H1 (cell line): ENCODE results near the gene BCAS1. TPM values are rescaled to one million over a fixed set of nuclear protein-coding genes. Genes with fewer than 3 reads are reported as not detected.

ENCODE experiments used
- CTCF ChIA-PET: fragments of 300-600 bp; sonication (Branson Sonifier 250); formaldehyde crosslinking; loops from one replicate; lab custom pipeline; 2021; ENCODE audit not compliant: partially characterized antibody; lab: Charles Lee
- POLR2A ChIA-PET: fragments of 300-600 bp; sonication (Branson Sonifier 250); formaldehyde crosslinking; loops from one replicate; lab custom pipeline; 2021; ENCODE audit warnings: inconsistent platforms; ENCODE audit not compliant: partially characterized antibody; lab: Charles Lee
- DNase-seq, 2 experiments: peaks; one replicate each; pipeline versions ENCODE4 v3.0.0 to v3.0.0-alpha.2; 2010 to 2022; ENCODE audit warnings: low spot score in 2 of 2, low read depth in 1 of 2, mixed read lengths in 1 of 2
- FAIRE-seq: peaks from 2 replicates; lab custom pipeline; 2011; peaks lifted over from hg19 to GRCh38; lab: Jason Lieb, UNC
- H2AFZ ChIP-seq: 2 replicates; pipeline ENCODE4 v1.8.1; 2012; ENCODE audit warnings: low read length, inconsistent platforms
- H2AK5ac ChIP-seq: 2 replicates; pipeline ENCODE4 v1.6.1; 2013; ENCODE audit warnings: low read depth, low read length
- H2BK120ac ChIP-seq: replicated peaks from 2 replicates; pipeline ENCODE3; 2013; ENCODE audit warnings: low read depth, low read length, inconsistent platforms
- H2BK12ac ChIP-seq: 2 replicates; pipeline ENCODE4 v1.6.1; 2013; ENCODE audit warnings: low read depth, low read length
- H2BK15ac ChIP-seq: 2 replicates; pipeline ENCODE4 v1.6.1; 2013; ENCODE audit warnings: low read length
- H2BK20ac ChIP-seq: 2 replicates; pipeline ENCODE4 v1.6.1; 2013; ENCODE audit warnings: low read length
- H2BK5ac ChIP-seq: 2 replicates; pipeline ENCODE4 v1.6.1; 2013; ENCODE audit warnings: low read depth, low read length
- H3K14ac ChIP-seq: 2 replicates; pipeline ENCODE4 v1.6.1; 2013; ENCODE audit warnings: inconsistent platforms; ENCODE audit not compliant: insufficient read length
- H3K18ac ChIP-seq: 2 replicates; pipeline ENCODE4 v1.6.1; 2013; ENCODE audit warnings: low read length; ENCODE audit errors: extremely low read depth
- H3K23ac ChIP-seq: 2 replicates; pipeline ENCODE4 v1.6.1; 2013; ENCODE audit warnings: inconsistent platforms; ENCODE audit not compliant: insufficient read length
- H3K23me2 ChIP-seq: 2 replicates; pipeline ENCODE4 v1.6.1; 2013; ENCODE audit warnings: low read depth, low read length
- H3K27ac ChIP-seq: 2 replicates; pipeline ENCODE4 v1.6.1; 2011; ENCODE audit warnings: low read depth, low read length, inconsistent platforms
- H3K27me3 ChIP-seq, 4 experiments: replicated peaks in 1 of 4; 1 replicate in 1 of 4; 2 replicates in 3 of 4; pipeline versions ENCODE4 v1.6.1 to v1.8.1; 2011 to 2013; ENCODE audit warnings: low read length in 3 of 4, mild to moderate bottlenecking in 3 of 4, inconsistent platforms in 2 of 4, mixed read lengths in 2 of 4, moderate library complexity in 1 of 4; ENCODE audit not compliant: control insufficient read depth in 3 of 4, insufficient read depth in 3 of 4; ENCODE audit errors: extremely low read depth in 1 of 4
- H3K36me3 ChIP-seq, 4 experiments: 2 replicates each; pipeline versions ENCODE4 v1.6.1 to v1.8.1; 2011 to 2013; ENCODE audit warnings: mild to moderate bottlenecking in 4 of 4, low read length in 3 of 4, moderate library complexity in 2 of 4, control low read depth in 1 of 4, inconsistent platforms in 1 of 4; ENCODE audit not compliant: insufficient read depth in 4 of 4, control insufficient read depth in 2 of 4
- H3K4ac ChIP-seq: replicated peaks from 2 replicates; pipeline ENCODE3; 2013; ENCODE audit warnings: low read length, low read depth, mixed read lengths, inconsistent platforms; ENCODE audit not compliant: insufficient read length
- H3K4me1 ChIP-seq, 4 experiments: replicated peaks in 1 of 4; 1 replicate in 1 of 4; 2 replicates in 3 of 4; pipeline versions ENCODE4 v1.6.1 to v1.8.1; 2011 to 2013; ENCODE audit warnings: low read length in 3 of 4, inconsistent platforms in 2 of 4, mixed read lengths in 1 of 4; ENCODE audit not compliant: insufficient read depth in 4 of 4, control insufficient read depth in 3 of 4
- H3K4me2 ChIP-seq, 2 experiments: 2 replicates each; pipeline versions ENCODE4 v1.6.1 to v1.8.1; 2011 to 2013; ENCODE audit warnings: low read depth in 2 of 2, low read length in 2 of 2, control low read depth in 1 of 2, inconsistent platforms in 1 of 2, mild to moderate bottlenecking in 1 of 2; ENCODE audit not compliant: insufficient read depth in 1 of 2
- H3K4me3 ChIP-seq, 4 experiments: fragments of 200-600, 300-600 bp in 1 of 4; sonication (generic), shearing (Covaris generic), sonication (Bioruptor Twin) in 1 of 4; 2 replicates each; pipeline versions ENCODE4 v1.5.1 to v1.8.1; 2011 to 2016; ENCODE audit warnings: low read length in 4 of 4, low read depth in 3 of 4, control low read depth in 2 of 4, inconsistent platforms in 2 of 4, mild to moderate bottlenecking in 2 of 4, mixed read lengths in 1 of 4, moderate library complexity in 1 of 4; ENCODE audit not compliant: insufficient read depth in 2 of 4; ENCODE audit errors: extremely low read depth in 1 of 4
- H3K56ac ChIP-seq: replicated peaks from 2 replicates; pipeline ENCODE3; 2013; ENCODE audit warnings: low read depth, mild to moderate bottlenecking, mixed read lengths, low read length, inconsistent platforms; ENCODE audit not compliant: insufficient read length
- H3K79me1 ChIP-seq: 2 replicates; pipeline ENCODE4 v1.6.1; 2013; ENCODE audit warnings: low read depth, low read length, control low read depth
- H3K79me2 ChIP-seq, 2 experiments: 2 replicates each; pipeline versions ENCODE4 v1.6.1 to v1.8.1; 2012 to 2013; ENCODE audit warnings: low read length in 2 of 2, mild to moderate bottlenecking in 2 of 2, inconsistent platforms in 1 of 2; ENCODE audit not compliant: insufficient read depth in 2 of 2, control insufficient read depth in 1 of 2
- H3K9ac ChIP-seq, 4 experiments: replicated peaks in 1 of 4; 1 replicate in 1 of 4; 2 replicates in 3 of 4; pipeline versions ENCODE4 v1.6.1 to v1.8.1; 2011 to 2013; ENCODE audit warnings: low read depth in 3 of 4, low read length in 3 of 4, control low read depth in 2 of 4, mild to moderate bottlenecking in 2 of 4, moderate library complexity in 2 of 4, inconsistent platforms in 1 of 4; ENCODE audit errors: extremely low read depth in 1 of 4
- H3K9me3 ChIP-seq, 2 experiments: 2 replicates each; pipeline versions ENCODE4 v1.6.1 to v1.8.1; 2012 to 2013; ENCODE audit warnings: mild to moderate bottlenecking in 2 of 2, moderate library complexity in 2 of 2, control low read depth in 1 of 2, inconsistent platforms in 1 of 2, low read depth in 1 of 2, low read length in 1 of 2, mixed read lengths in 1 of 2; ENCODE audit not compliant: insufficient read depth in 2 of 2
- H4K20me1 ChIP-seq, 2 experiments: replicated peaks in 1 of 2; 2 replicates each; pipeline versions ENCODE3 to v1.8.1; 2011 to 2013; ENCODE audit warnings: inconsistent platforms in 2 of 2, low read length in 2 of 2, mild to moderate bottlenecking in 1 of 2; ENCODE audit not compliant: insufficient read depth in 2 of 2, control insufficient read depth in 1 of 2
- H4K5ac ChIP-seq: 2 replicates; pipeline ENCODE4 v1.6.1; 2013; ENCODE audit warnings: low read length, low read depth, mixed read lengths, inconsistent platforms; ENCODE audit not compliant: insufficient read length
- H4K8ac ChIP-seq: 2 replicates; pipeline ENCODE4 v1.8.0; 2013; ENCODE audit warnings: mild to moderate bottlenecking, moderate library complexity, low read length, inconsistent platforms; ENCODE audit not compliant: insufficient read depth; ENCODE audit errors: extremely low read depth
- H4K91ac ChIP-seq: replicated peaks from 2 replicates; pipeline ENCODE3; 2013; ENCODE audit warnings: low read length, mixed read lengths, inconsistent platforms; ENCODE audit not compliant: insufficient read length
- CHD1 ChIP-seq: IDR thresholded peaks from 2 replicates; pipeline ENCODE4 v1.6.1; 2012; ENCODE audit warnings: low read depth, low read length, improper control_type of control experiment
- RXRA ChIP-seq: IDR thresholded peaks from 2 replicates; pipeline ENCODE4 v1.6.1; 2011; ENCODE audit warnings: low read depth, mild to moderate bottlenecking, low read length, moderate library complexity; ENCODE audit not compliant: insufficient read depth
- SAP30 ChIP-seq: fragments of 300-600 bp; sonication (generic); IDR thresholded peaks from 2 replicates; pipeline ENCODE4 v1.7.1; 2012; ENCODE audit warnings: low read length, moderate library complexity, mild to moderate bottlenecking, inconsistent platforms; ENCODE audit not compliant: insufficient read depth, insufficient replicate concordance
- SIN3A ChIP-seq, 2 experiments: IDR thresholded peaks in 1 of 2; conservative IDR thresholded peaks in 1 of 2; 2 replicates each; pipeline ENCODE4 v1.6.1; 2011 to 2012; ENCODE audit warnings: low read length in 2 of 2, improper control_type of control experiment in 1 of 2, low read depth in 1 of 2, mild to moderate bottlenecking in 1 of 2
- SRF ChIP-seq: IDR thresholded peaks from 2 replicates; pipeline ENCODE4 v1.6.1; 2011; ENCODE audit warnings: mild to moderate bottlenecking, low read depth, low read length, moderate library complexity
- WGBS, 2 experiments: shearing (Covaris generic) in 1 of 2; methylation state at CpG; one replicate each; pipeline versions ENCODE4 v1.1.6 to v1.1.7; 2013 to 2015; ENCODE audit warnings: low lambda C conversion rate in 2 of 2, mixed read lengths in 2 of 2, inconsistent platforms in 1 of 2, low coverage in 1 of 2, missing lambda C conversion rate in 1 of 2; ENCODE audit not compliant: insufficient replicate concordance in 2 of 2, insufficient coverage in 1 of 2, insufficient read length in 1 of 2; ENCODE audit errors: extremely low coverage in 1 of 2, missing lambda C conversion rate in 1 of 2; 5-methylcytosine and 5-hydroxymethylcytosine counted together
- polyA plus RNA-seq, 7 experiments: library from polyadenylated mRNA; depleted of rRNA in 3 of 7; stranded (reverse) in 5 of 7; unstranded in 2 of 7; fragments of >200 nt in 5 of 7; fragments of 200-250 nt in 2 of 7; gene quantifications; 1 replicate in 5 of 7; 2 replicates in 1 of 7; 4 replicates in 1 of 7; pipeline versions ENCODE4 v1.2.1 to v1.2.3, GENCODE V29; 2011 to 2013; ENCODE audit warnings: missing spikeins in 2 of 7, mixed read lengths in 2 of 7
- total RNA-seq: library from RNA; stranded (reverse); fragmentation: NEBNext Ultra II Directional; extraction: Animal tissue kit (Norgen Biotek cat#: 25700); gene quantifications from 2 replicates; pipeline ENCODE4 v1.2.1, GENCODE V29; 2021

BCAS1 gene
- total and polyA plus RNA-seq, 2 of the 8 experiments (the other 6 are each of a cell fraction or from before 2014, with no cell fraction given) = 0.06 to 0.19 TPM

DNA sequence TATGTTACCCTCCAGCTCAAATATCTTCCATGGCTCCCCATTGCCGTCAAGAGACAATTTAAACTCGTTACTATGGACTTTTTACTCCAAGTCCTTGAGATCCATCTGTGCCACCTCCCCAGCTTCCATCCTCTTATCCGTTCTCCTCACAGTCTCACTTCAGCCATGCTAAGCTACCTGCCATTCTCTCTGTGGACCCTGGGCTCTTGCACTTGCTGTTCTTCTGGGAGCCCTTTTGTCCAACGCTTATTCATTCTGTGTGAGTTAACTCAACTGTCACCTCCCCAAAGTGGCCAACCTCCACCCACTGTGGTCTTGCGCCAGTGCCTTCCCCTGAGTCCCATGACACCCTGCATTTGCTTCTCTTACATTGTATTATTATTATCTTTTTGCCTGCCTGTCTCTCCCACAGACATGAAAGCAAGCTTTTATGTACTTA lies 132.4 kb downstream of the BCAS1 start:
- no peak for FAIRE-seq
- no peak overlapping the region for H3K4me3 ChIP-seq
- 0 out of 2 replicates have a peak overlapping the region, but pooled peaks have one; percentile 40 for H2BK20ac ChIP-seq
- POLR2A ChIA-PET = interaction anchor here (0.5 to 1.2 kb wide), 3 partner anchors 12 to 22 kb away, joined by 3 read pairs; no protein-coding TSS in a partner anchor
- no peaks in the 10 kb centered on the region for H3K79me2 ChIP-seq
- H3K36me3 ChIP-seq = no peaks in the 10 kb centered on the region
- H3K4me2 ChIP-seq = no peak overlapping the region
- H4K8ac ChIP-seq = no peak overlapping the region
- H3K14ac ChIP-seq = no peak overlapping the region
- 0 out of 2 replicates have a peak overlapping the region, but pooled peaks have one; percentile 3 for H2AK5ac ChIP-seq
- H2BK15ac ChIP-seq = no peak overlapping the region
- H2BK5ac ChIP-seq = no peak overlapping the region
- no peak overlapping the region for H2AFZ ChIP-seq
- H3K56ac ChIP-seq = no peak overlapping the region
- 91% methylated on average over 5 of the region's 5 CpGs; no CpG with 5 or more reads in 1 of the 2 experiments for WGBS, 2 experiments
- H3K27ac ChIP-seq = no peak overlapping the region
- TF ChIP-seq CHD1 (no peak), SIN3A (conservative IDR thresholded peaks at IDR 0.05 in 1 of 2, IDR thresholded peaks at IDR 0.05 in 1 of 2; ENCODE audit: low read depth in 1 of 2, low read length in 2 of 2) (no peak), SAP30 (no peak), SRF (no peak), RXRA (no peak)
- H3K9ac ChIP-seq = no peak overlapping the region
- no peak overlapping the region for H2BK120ac ChIP-seq
- peak overlapping the region; percentile 86; the same call in 1 of the 2 replicates for H2BK12ac ChIP-seq
- no peak overlapping the region for H3K23ac ChIP-seq
- H3K23me2 ChIP-seq = no peaks in the 10 kb centered on the region
- no peak overlapping the region for H4K5ac ChIP-seq
- H3K79me1 ChIP-seq = no peaks in the 10 kb centered on the region
- no peak overlapping the region for H3K4ac ChIP-seq
- DNase-seq = peak in 1 of 2 experiments; percentile 22
- H3K18ac ChIP-seq = no peak overlapping the region
- H4K20me1 ChIP-seq = no peaks in the 10 kb centered on the region
- no peaks in the 10 kb centered on the region for H3K9me3 ChIP-seq
- H3K27me3 ChIP-seq = no peaks in the 10 kb centered on the region
- H4K91ac ChIP-seq = no peak overlapping the region
- H3K4me1 ChIP-seq = peaks cover 6 to 21% (median 15%) of the 10 kb centered on the region in 4 experiments
- CTCF ChIA-PET = interaction anchor here (0.8 to 8.8 kb wide), 11 partner anchors 11 to 381 kb away, joined by 3 to 102 read pairs (median 4); no protein-coding TSS in a partner anchor
